CD14-positive monocyte (primary cell): ENCODE data around the gene ABHD14A. TPM values are rescaled to one million over a fixed set of nuclear protein-coding genes. Genes with fewer than 3 reads are reported as not detected.
A peak's percentile ranks its signal among the peaks of the same experiment; 100 is the strongest.

Experiments
- DNase-seq, 3 donors: peaks; one replicate each; pipeline ENCODE4 v3.0.0-alpha.2; 2011 to 2022
- H2AFZ ChIP-seq: 2 replicates; pipeline ENCODE4 v1.6.0; 2012; ENCODE audit warnings: mild to moderate bottlenecking, low read depth, low read length, inconsistent platforms; ENCODE audit not compliant: insufficient read depth, poor library complexity, severe bottlenecking
- H3K27ac ChIP-seq, 2 donors: 1 replicate in 1 of 2; 2 replicates in 1 of 2; pipeline ENCODE4 v1.5.1; 2012 to 2013; ENCODE audit warnings: low read length in 2 of 2, control low read depth in 1 of 2, inconsistent platforms in 1 of 2, low read depth in 1 of 2, mild to moderate bottlenecking in 1 of 2
- H3K27me3 ChIP-seq, 2 donors: one replicate each; pipeline versions ENCODE4 v1.6.0 to v1.6.1; 2011 to 2013; ENCODE audit warnings: low read length in 2 of 2; ENCODE audit not compliant: control insufficient read depth in 2 of 2, insufficient read depth in 2 of 2
- H3K36me3 ChIP-seq, 2 donors: replicated peaks in 1 of 2; 1 replicate in 1 of 2; 2 replicates in 1 of 2; pipeline versions ENCODE4 v1.5.1 to v1.6.1; 2012 to 2013; ENCODE audit warnings: low read length in 2 of 2, control low read depth in 1 of 2, inconsistent platforms in 1 of 2, mild to moderate bottlenecking in 1 of 2; ENCODE audit not compliant: insufficient read depth in 2 of 2, control insufficient read depth in 1 of 2
- H3K4me1 ChIP-seq, 2 donors: 1 replicate in 1 of 2; 2 replicates in 1 of 2; pipeline versions ENCODE4 v1.5.1 to v1.6.1; 2012 to 2013; ENCODE audit warnings: low read length in 2 of 2, control low read depth in 1 of 2, inconsistent platforms in 1 of 2, mild to moderate bottlenecking in 1 of 2, moderate library complexity in 1 of 2; ENCODE audit not compliant: insufficient read depth in 2 of 2, control insufficient read depth in 1 of 2
- H3K4me2 ChIP-seq: replicated peaks from 2 replicates; pipeline ENCODE3; 2012; ENCODE audit warnings: low read length, moderate library complexity, mild to moderate bottlenecking; ENCODE audit not compliant: poor library complexity, severe bottlenecking; ENCODE audit errors: extremely low read depth
- H3K4me3 ChIP-seq, 3 experiments: fragments of 200-600 bp in 1 of 3; sonication (generic) in 1 of 3; replicated peaks in 1 of 3; 1 replicate in 2 of 3; 2 replicates in 1 of 3; pipeline ENCODE4 v1.5.1; 2011 to 2013; ENCODE audit warnings: low read length in 3 of 3, mild to moderate bottlenecking in 3 of 3, control low read depth in 2 of 3, low read depth in 2 of 3, inconsistent platforms in 1 of 3, moderate library complexity in 1 of 3
- H3K79me2 ChIP-seq: 2 replicates; pipeline ENCODE4 v1.6.0; 2012; ENCODE audit warnings: mild to moderate bottlenecking, control low read depth, inconsistent platforms, low read length, moderate library complexity; ENCODE audit not compliant: insufficient read depth
- H3K9ac ChIP-seq: 2 replicates; pipeline ENCODE4 v1.6.0; 2017; ENCODE audit warnings: low read length, mild to moderate bottlenecking; ENCODE audit not compliant: insufficient read depth, poor library complexity, severe bottlenecking
- H3K9me3 ChIP-seq, 2 donors: replicated peaks in 1 of 2; 1 replicate in 1 of 2; 2 replicates in 1 of 2; pipeline versions ENCODE4 v1.5.1 to v1.6.1; 2012 to 2013; ENCODE audit warnings: low read length in 2 of 2, control low read depth in 1 of 2; ENCODE audit not compliant: control insufficient read depth in 1 of 2, insufficient read depth in 1 of 2
- H4K20me1 ChIP-seq: 2 replicates; pipeline ENCODE4 v1.6.0; 2012; ENCODE audit warnings: mild to moderate bottlenecking, low read length, control low read depth, moderate library complexity; ENCODE audit not compliant: insufficient read depth
- H3K27ac Mint-ChIP-seq, 7 donors: one replicate each; pipeline ENCODE4 v1.8.0; 2020; ENCODE audit warnings: mild to moderate bottlenecking in 7 of 7, mixed read lengths in 7 of 7, moderate library complexity in 6 of 7, inconsistent platforms in 2 of 7
- H3K27me3 Mint-ChIP-seq, 3 donors: one replicate each; pipeline ENCODE4 v1.8.0; 2021 to 2022; ENCODE audit warnings: low read depth in 3 of 3, mild to moderate bottlenecking in 3 of 3, mixed read lengths in 3 of 3, moderate library complexity in 3 of 3, inconsistent platforms in 1 of 3
- H3K36me3 Mint-ChIP-seq, 2 donors: one replicate each; pipeline ENCODE4 v1.8.0; 2020; ENCODE audit warnings: mixed read lengths in 2 of 2, inconsistent platforms in 1 of 2, mild to moderate bottlenecking in 1 of 2
- H3K4me1 Mint-ChIP-seq: one replicate; pipeline ENCODE4 v1.8.0; 2020; ENCODE audit warnings: mild to moderate bottlenecking, mixed read lengths
- H3K4me3 Mint-ChIP-seq, 2 donors: one replicate each; pipeline ENCODE4 v1.8.0; 2020; ENCODE audit warnings: mild to moderate bottlenecking in 2 of 2, mixed read lengths in 2 of 2, moderate library complexity in 1 of 2
- H3K9me3 Mint-ChIP-seq, 7 donors: one replicate each; pipeline ENCODE4 v1.8.0; 2020 to 2022; ENCODE audit warnings: mixed read lengths in 7 of 7, mild to moderate bottlenecking in 6 of 7, moderate library complexity in 6 of 7, inconsistent platforms in 2 of 7
- CTCF ChIP-seq: fragments of 200-600 bp; IDR thresholded peaks from one replicate; pipeline ENCODE4 v1.8.0; 2022; ENCODE audit warnings: antibody characterized with exemption, mild to moderate bottlenecking
- WGBS: methylation state at CpG from one replicate; pipeline ENCODE4 v1.1.5; 2013; ENCODE audit warnings: missing lambda C conversion rate; ENCODE audit not compliant: insufficient coverage; 5-methylcytosine and 5-hydroxymethylcytosine counted together
- intact Hi-C, 2 donors: fragments of 100-400 bp; cut with micrococcal nuclease; formaldehyde crosslinking; loops; one replicate each; pipeline versions ENCODE4 v1.15.0 to v1.15.1; 2023
- polyA plus RNA-seq, 3 donors: library from polyadenylated mRNA; depleted of rRNA in 1 of 3; unstranded in 2 of 3; stranded (reverse) in 1 of 3; fragments of 300-500 nt in 2 of 3; fragments of >200 nt in 1 of 3; fragmentation: Illumina TruSeq in 2 of 3; gene quantifications; 1 replicate in 2 of 3; 2 replicates in 1 of 3; pipeline ENCODE4 v1.2.3, GENCODE V29; 2012 to 2021

Gene ABHD14A
- polyA plus RNA-seq, 3 donors = 6.9 to 13.2 (median 11.7) TPM

- peak overlapping the region in 1 of 7 donors; percentile 26 for H3K27ac Mint-ChIP-seq
- H3K36me3 Mint-ChIP-seq = peaks cover 18 to 28% of the 10 kb centered on the region in 2 donors
- Histone ChIP-seq H3K4me3 (no peak overlapping the region), H4K20me1 (no peaks in the 10 kb centered on the region), H3K4me1 (no peaks in the 10 kb centered on the region), H3K4me2 (no peak overlapping the region), H3K36me3 (peaks cover 17 to 23% of the 10 kb centered on the region in 2 donors), H3K9ac (no peak overlapping the region), H3K27ac (no peak overlapping the region), H3K27me3 (no peaks in the 10 kb centered on the region), H3K79me2 (no peaks in the 10 kb centered on the region), H3K9me3 (no peaks in the 10 kb centered on the region), H2AFZ (no peak overlapping the region)
- intact Hi-C loops = no loop called here
- H3K4me1 Mint-ChIP-seq = no peaks in the 10 kb centered on the region
- H3K4me3 Mint-ChIP-seq = no peak overlapping the region
- peaks cover 0 to 5% (median 0%) of the 10 kb centered on the region in 7 donors for H3K9me3 Mint-ChIP-seq
- TF ChIP-seq CTCF = no peak
- peaks cover 4 to 12% (median 5%) of the 10 kb centered on the region in 3 donors for H3K27me3 Mint-ChIP-seq
- WGBS = 92% methylated on average over 2 of the region's 5 CpGs
- no peak for DNase-seq
Observed at GRCh38 chr3:51929420-51930003, 45.4 kb upstream of the ABHD14A start.

- no peak overlapping the region for H3K4me3 ChIP-seq
- no peak overlapping the region for H3K9ac ChIP-seq
- Mint-ChIP-seq H3K4me1 (no peaks in the 10 kb centered on the region), H3K4me3 (no peak overlapping the region), H3K27ac (no peak overlapping the region), H3K27me3 (peaks cover 4 to 10% (median 5%) of the 10 kb centered on the region in 3 donors), H3K9me3 (peaks cover 0 to 5% (median 0%) of the 10 kb centered on the region in 7 donors), H3K36me3 (peaks cover 28 to 38% of the 10 kb centered on the region in 2 donors)
- no peaks in the 10 kb centered on the region for H3K27me3 ChIP-seq
- no peak overlapping the region for H2AFZ ChIP-seq
- no peak for DNase-seq
- H4K20me1 ChIP-seq = no peaks in the 10 kb centered on the region
- H3K9me3 ChIP-seq = no peaks in the 10 kb centered on the region
- intact Hi-C loops = no loop called here
- no peak overlapping the region for H3K4me2 ChIP-seq
- H3K4me1 ChIP-seq = no peaks in the 10 kb centered on the region
- H3K36me3 ChIP-seq = peaks cover 25 to 32% of the 10 kb centered on the region in 2 donors
- no peak overlapping the region for H3K27ac ChIP-seq
- TF ChIP-seq CTCF = no peak
- WGBS = no CpG with 5 or more reads among the region's 1 CpG
- H3K79me2 ChIP-seq = no peaks in the 10 kb centered on the region
Observed at GRCh38 chr3:51930439-51930838, 44.4 kb upstream of the ABHD14A start.
